IPS DF 4.7 (cell line): ENCODE measurements around the gene UVRAG.
"Not testable (repeated sequence)": the region's sequence is repeated elsewhere in the genome, so short reads cannot be mapped to it uniquely, and the experiment has no call there.

Source experiments
- DNase-seq: peaks from one replicate; pipeline ENCODE4 v3.0.0-alpha.2; 2013; ENCODE audit warnings: low spot score; ENCODE audit errors: extremely low read depth

Gene UVRAG

GRCh38 chr11:75950141-75950540 lies 135.1 kb downstream of the UVRAG start:
- no peak for DNase-seq

GRCh38 chr11:75954039-75954438 lies 139.0 kb downstream of the UVRAG start:
- DNase-seq: no peak

GRCh38 chr11:75955443-75955842 lies 140.4 kb downstream of the UVRAG start:
- no peak for DNase-seq

- no peak for DNase-seq
Measured at GRCh38 chr11:75959540-75959939, 144.5 kb downstream of the UVRAG start.

- DNase-seq: no peak
Measured at GRCh38 chr11:75964071-75964470, 149.1 kb downstream of the UVRAG start.

- DNase-seq: no peak
Measured at GRCh38 chr11:75966537-75967287, 151.7 kb downstream of the UVRAG start.

- no peak for DNase-seq
Measured at GRCh38 chr11:75968021-75968625, 153.1 kb downstream of the UVRAG start.

GRCh38 chr11:75969626-75970308 lies 154.8 kb downstream of the UVRAG start:
- no peak for DNase-seq

GRCh38 chr11:75973710-75974109 lies 158.7 kb downstream of the UVRAG start:
- DNase-seq: not testable (repeated sequence)

GRCh38 chr11:75979075-75979474 lies 164.1 kb downstream of the UVRAG start:
- DNase-seq: not testable (repeated sequence)

- not testable (repeated sequence) for DNase-seq
Measured at GRCh38 chr11:75979479-75980027, 164.5 kb downstream of the UVRAG start.

- no peak for DNase-seq
Measured at GRCh38 chr11:75980031-75980430, 165.0 kb downstream of the UVRAG start.

- DNase-seq: no peak
Measured at GRCh38 chr11:75981546-75981945, 166.5 kb downstream of the UVRAG start.

- DNase-seq: no peak
Measured at GRCh38 chr11:75982309-75982708, 167.3 kb downstream of the UVRAG start.

GRCh38 chr11:75986966-75987365 lies 172.0 kb downstream of the UVRAG start:
- DNase-seq: no peak

GRCh38 chr11:75993126-75993525 lies 178.1 kb downstream of the UVRAG start:
- DNase-seq: no peak

- no peak for DNase-seq
Measured at GRCh38 chr11:75994616-75995015, 179.6 kb downstream of the UVRAG start.

GRCh38 chr11:75996523-75997442 lies 181.8 kb downstream of the UVRAG start:
- no peak for DNase-seq

GRCh38 chr11:76004400-76004799 lies 189.4 kb downstream of the UVRAG start:
- no peak for DNase-seq

GRCh38 chr11:76005756-76006155 lies 190.7 kb downstream of the UVRAG start:
- DNase-seq: no peak

- DNase-seq: no peak
Measured at GRCh38 chr11:76007166-76007565, 192.2 kb downstream of the UVRAG start.
